Heart right ventricle (tissue), 16 donors: ENCODE measurements around the gene OVCH1. TPM values are rescaled to one million over a fixed set of nuclear protein-coding genes. Genes with fewer than 3 reads are reported as not detected.

Experiments used
- ATAC-seq, 8 donors: fragments of 200-7000 bp; cut with Tn5 transposase; one replicate each; pipeline ENCODE4 v1.9.1; 2020; ENCODE audit warnings: mild to moderate bottlenecking in 8 of 8, moderate library complexity in 8 of 8, moderate number of reproducible peaks in 1 of 8
- DNase-seq, 2 donors: peaks; one replicate each; pipeline ENCODE4 v3.0.0-alpha.2; 2020
- H3K27ac ChIP-seq, 10 donors: fragments of 200-600 bp; sonication (generic) in 2 of 10; one replicate each; pipeline versions ENCODE4 v1.5.0 to v1.8.0; 2020 to 2022; ENCODE audit warnings: mild to moderate bottlenecking in 3 of 10
- H3K27me3 ChIP-seq, 7 donors: fragments of 200-600 bp; one replicate each; pipeline ENCODE4 v1.8.0; 2021 to 2022; ENCODE audit warnings: mild to moderate bottlenecking in 2 of 7
- H3K36me3 ChIP-seq, 9 donors: fragments of 200-600 bp; sonication (generic) in 1 of 9; one replicate each; pipeline versions ENCODE4 v1.5.0 to v1.8.0; 2020 to 2022; ENCODE audit warnings: mild to moderate bottlenecking in 2 of 9
- H3K4me1 ChIP-seq, 9 donors: fragments of 200-600 bp; sonication (generic) in 1 of 9; one replicate each; pipeline versions ENCODE4 v1.5.0 to v1.8.0; 2020 to 2022; ENCODE audit warnings: mild to moderate bottlenecking in 4 of 9
- H3K4me3 ChIP-seq, 10 donors: fragments of 200-600 bp; sonication (generic) in 2 of 10; one replicate each; pipeline versions ENCODE4 v1.5.0 to v1.8.0; 2020 to 2022; ENCODE audit warnings: mild to moderate bottlenecking in 7 of 10, moderate library complexity in 2 of 10
- H3K9me3 ChIP-seq, 11 donors: fragments of 200-600 bp in 10 of 11; sonication (generic) in 2 of 11; one replicate each; pipeline versions ENCODE4 v1.5.0 to v1.8.0; 2013 to 2022; ENCODE audit warnings: mild to moderate bottlenecking in 2 of 11, control low read depth in 1 of 11, moderate library complexity in 1 of 11
- CTCF ChIP-seq, 9 donors: fragments of 200-600 bp; sonication (generic) in 2 of 9; IDR thresholded peaks; one replicate each; pipeline versions ENCODE4 v1.5.0 to v1.8.0; 2021 to 2022; ENCODE audit warnings: antibody characterized with exemption in 9 of 9, mild to moderate bottlenecking in 5 of 9, moderate library complexity in 1 of 9
- whole genome bisulfite sequencing, 2 donors: extraction: QIAGEN DNeasy Blood & Tissue Kit; methylation state at CpG; one replicate each; pipeline ENCODE4 v1.1.7; 2013; ENCODE audit warnings: inconsistent platforms in 1 of 2; 5-methylcytosine and 5-hydroxymethylcytosine counted together
- intact Hi-C, 10 donors: fragments of 100-400 bp; cut with DNase I; formaldehyde crosslinking; loops; one replicate each; pipeline versions ENCODE4 v1.11.1 to v1.14.2; 2022
- polyA plus RNA-seq, 2 donors: library from polyadenylated mRNA; stranded (reverse); fragments of 200-250 nt; gene quantifications; one replicate each; pipeline ENCODE4 v1.2.3, GENCODE V29; 2013
- total RNA-seq, 10 donors: library from RNA; stranded (reverse); fragmentation: NEBNext Ultra II Directional in 3 of 10; extraction: Animal tissue kit (Norgen Biotek cat#: 25700) in 3 of 10; gene quantifications; one replicate each; pipeline versions ENCODE4 v1.2.1 to v1.2.4, GENCODE V29; 2021 to 2023
- donor health status: Arrhythmogenic right ventricular cardiomyopathy.
- donor health status: ischemic (EF 13 %, LVEDD 7.1; RV severe dilation, severe dysfunction).
- donor health status: healthy with polysubstance abuse.
- donor health status: DM: no; HTN: yes; CAD: no.
- donor health status: DM: no; HTN: no; CAD: no.
- donor health status: ischemic (EF 25% LVEDD 6.9; RV normal size, moderate dysfunction).
- donor health status: ischemic (EF 25% LVEDD 5.7; RV mildly dilated, moderate dysfunction).
- donor health status: healthy.
- donor health status: DM: yes; HTN: yes; CAD: no.
- donor health status: Ischemic cardiomyopathy.
- donor health status: ischemic (EF 35%, LVEDD 5.7; RV mildly dilated, moderate dysfunction).
- donor health status: nonischemic (EF 11% LVEDD 7.7; RV severe dilation, severe dysfunction).
- donor health status: DM: yes; HTN: yes; CAD: no.
- donor health status: PGD.
- donor health status: ischemic (EF 29% LVEDD 5.4; RV normal size, mild dysfunction).
- donor health status: nonischemic (EF 23%, LVEDD 6.1; RV moderate dilation, normal function).

The OVCH1 gene
- total and polyA plus RNA-seq, 12 donors = 0.07 to 0.44 (median 0.21) TPM; not detected in 6

- Histone ChIP-seq H3K27ac (no peak overlapping the region), H3K27me3 (no peaks in the 10 kb centered on the region), H3K4me1 (no peaks in the 10 kb centered on the region), H3K36me3 (no peaks in the 10 kb centered on the region), H3K9me3 (peaks cover 0 to 14% (median 0%) of the 10 kb centered on the region in 11 donors), H3K4me3 (no peak overlapping the region)
- TF ChIP-seq CTCF (IDR thresholded peaks at IDR 0.05) = no peak
- DNase-seq (no peak), ATAC-seq (no peak)
- intact Hi-C loops = no loop called here
- 89 to 90% methylated on average over 2 of the region's 2 CpGs for WGBS, 2 donors
Observed at GRCh38 chr12:29451888-29452287, 45.6 kb downstream of the OVCH1 start.

- no peak for TF ChIP-seq CTCF (IDR thresholded peaks at IDR 0.05)
- intact Hi-C loops = no loop called here
- no peaks in the 10 kb centered on the region for H3K4me1 ChIP-seq
- no peak for DNase-seq
- peaks cover 0 to 14% (median 0%) of the 10 kb centered on the region in 11 donors for H3K9me3 ChIP-seq
- no peak overlapping the region for H3K4me3 ChIP-seq
- 74 to 85% methylated on average over 4 of the region's 4 CpGs for WGBS, 2 donors
- H3K27ac ChIP-seq = no peak overlapping the region
- no peaks in the 10 kb centered on the region for H3K36me3 ChIP-seq
- no peaks in the 10 kb centered on the region for H3K27me3 ChIP-seq
- no peak for ATAC-seq
Observed at GRCh38 chr12:29448157-29448556, 49.3 kb downstream of the OVCH1 start.

- Histone ChIP-seq H3K27ac (no peak overlapping the region), H3K4me3 (no peak overlapping the region), H3K27me3 (no peaks in the 10 kb centered on the region), H3K9me3 (peaks cover 0 to 14% (median 0%) of the 10 kb centered on the region in 11 donors), H3K4me1 (no peaks in the 10 kb centered on the region), H3K36me3 (no peaks in the 10 kb centered on the region)
- no peak for DNase-seq
- intact Hi-C loops = no loop called here
- WGBS, 2 donors = 55 to 86% methylated on average over 2 of the region's 2 CpGs
- no peak for ATAC-seq
- TF ChIP-seq CTCF (IDR thresholded peaks at IDR 0.05) = no peak
Observed at GRCh38 chr12:29447285-29447975, 50.1 kb downstream of the OVCH1 start.

- ATAC-seq (no peak), DNase-seq (no peak)
- Histone ChIP-seq H3K36me3 (no peaks in the 10 kb centered on the region), H3K4me3 (no peak overlapping the region), H3K9me3 (peaks cover 0 to 6% (median 0%) of the 10 kb centered on the region in 11 donors), H3K27ac (no peak overlapping the region), H3K27me3 (no peaks in the 10 kb centered on the region), H3K4me1 (no peaks in the 10 kb centered on the region)
- TF ChIP-seq CTCF (IDR thresholded peaks at IDR 0.05) = no peak
- WGBS, 2 donors = 79 to 80% methylated on average over 4 of the region's 4 CpGs
- intact Hi-C loops = no loop called here
Observed at GRCh38 chr12:29439506-29439905, 58.0 kb downstream of the OVCH1 start.
